ENCODE measurements around the gene IGSF5.

Gene IGSF5

DNA sequence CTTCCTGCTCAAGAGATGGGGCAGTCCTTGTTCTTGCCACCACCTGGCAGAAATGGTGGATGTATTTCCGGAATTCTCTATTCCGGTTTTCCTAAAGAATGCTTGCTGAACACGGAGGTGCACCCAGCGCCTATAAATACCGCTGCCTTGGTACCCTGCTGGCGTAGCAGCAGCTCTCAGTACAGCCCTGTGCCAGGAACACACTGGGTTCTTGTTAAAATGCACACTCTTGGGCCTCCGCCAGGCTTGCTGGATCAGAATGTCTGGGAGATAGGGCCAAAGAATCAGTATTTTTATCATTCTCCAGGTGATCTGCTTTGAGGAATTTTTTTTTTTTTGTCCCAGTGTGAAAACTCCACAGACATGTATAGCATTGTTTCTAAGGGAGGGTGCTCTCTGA lies 54.2 kb downstream of the IGSF5 start:
- H3K4me3 ChIP-seq (ENCODE audit: low read length): no peak overlapping the region
- no peak for TF ChIP-seq CTCF (conservative IDR thresholded peaks at IDR 0.05; ENCODE audit: low read length)
- DNase-seq (ENCODE audit: low read depth): no peak

DNA sequence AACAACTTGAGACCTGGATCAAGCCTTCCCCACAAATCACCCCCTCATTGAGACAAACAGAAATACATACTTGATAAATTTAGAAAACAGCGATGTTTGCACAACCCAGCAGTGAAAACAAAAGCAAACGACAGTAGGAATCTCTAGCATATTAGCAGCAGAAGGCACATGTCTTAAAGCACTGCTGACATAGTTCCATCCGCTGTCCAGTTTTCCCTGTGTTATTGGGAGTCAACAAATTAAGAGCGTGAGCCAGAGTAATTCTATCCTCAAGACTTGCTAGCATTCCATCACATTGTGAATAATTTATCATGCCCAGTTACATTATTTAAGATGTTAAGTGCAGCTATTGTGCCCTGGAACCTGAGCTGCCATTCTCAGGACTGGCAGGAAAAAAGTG lies 55.3 kb downstream of the IGSF5 start:
- no peak overlapping the region for H3K4me3 ChIP-seq (ENCODE audit: low read length)
- no peak for TF ChIP-seq CTCF (conservative IDR thresholded peaks at IDR 0.05; ENCODE audit: low read length)
- no peak for DNase-seq (ENCODE audit: low read depth)

DNA sequence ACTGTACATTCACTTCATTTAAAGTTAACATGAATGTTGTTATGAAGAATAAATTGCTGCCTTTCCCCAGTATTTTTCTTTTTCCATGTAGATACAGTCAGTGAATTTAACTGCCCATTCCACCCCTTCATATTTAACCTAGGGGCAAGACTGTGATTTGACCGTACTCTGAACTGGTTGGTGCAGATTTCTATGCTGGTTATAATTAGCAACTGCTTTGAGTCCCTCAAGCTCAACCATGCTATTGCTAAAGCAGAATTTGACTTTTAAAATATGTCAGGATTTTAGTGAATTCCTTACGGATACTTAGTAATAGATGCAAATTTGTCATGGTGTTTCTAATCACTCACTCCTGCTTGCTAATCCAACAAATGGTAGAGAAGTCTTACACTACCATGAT lies 57.2 kb downstream of the IGSF5 start:
- H3K4me3 ChIP-seq (ENCODE audit: low read length): no peak overlapping the region
- DNase-seq (ENCODE audit: low read depth): no peak
- TF ChIP-seq CTCF (conservative IDR thresholded peaks at IDR 0.05; ENCODE audit: low read length): no peak

GRCh38 chr21:39803393-39803792 lies 58.4 kb downstream of the IGSF5 start:
- no peak for DNase-seq (ENCODE audit: low read depth)
- no peak for TF ChIP-seq CTCF (conservative IDR thresholded peaks at IDR 0.05; ENCODE audit: low read length)
- H3K4me3 ChIP-seq (ENCODE audit: low read length): no peak overlapping the region

GRCh38 chr21:39804240-39804639 lies 59.3 kb downstream of the IGSF5 start:
- DNase-seq (ENCODE audit: low read depth): no peak
- no peak overlapping the region for H3K4me3 ChIP-seq (ENCODE audit: low read length)
- no peak for TF ChIP-seq CTCF (conservative IDR thresholded peaks at IDR 0.05; ENCODE audit: low read length)

- DNase-seq (ENCODE audit: low read depth): no peak
- no peak overlapping the region for H3K4me3 ChIP-seq (ENCODE audit: low read length)
- no peak for TF ChIP-seq CTCF (conservative IDR thresholded peaks at IDR 0.05; ENCODE audit: low read length)
Measured at GRCh38 chr21:39805983-39806382, 61.0 kb downstream of the IGSF5 start.

DNA sequence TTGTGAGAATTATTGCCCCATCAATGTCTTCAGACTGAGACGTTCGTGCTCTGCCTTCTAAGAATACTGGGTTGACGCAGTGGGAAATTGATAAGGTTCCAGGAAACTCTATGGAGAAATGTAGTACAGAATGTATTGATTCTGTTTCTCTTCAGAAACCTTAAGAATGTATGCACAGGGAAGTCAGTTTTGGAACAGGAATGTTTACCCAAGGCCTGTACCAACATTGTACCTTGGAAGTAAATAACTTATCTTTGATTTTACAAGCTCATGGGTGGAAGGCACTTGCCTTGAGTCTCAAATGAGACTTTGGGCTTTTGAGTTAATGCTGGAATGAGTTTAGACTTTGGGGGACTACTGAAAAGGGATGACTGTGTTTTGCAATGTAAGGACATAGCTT lies 62.8 kb downstream of the IGSF5 start:
- TF ChIP-seq CTCF (conservative IDR thresholded peaks at IDR 0.05; ENCODE audit: low read length): no peak
- DNase-seq (ENCODE audit: low read depth): no peak

More for the DNA sequence above, 62.8 kb downstream of the IGSF5 start:
- no peak overlapping the region for H3K4me3 ChIP-seq (ENCODE audit: low read length)

All from AG10803 (cell line).